Activated CD4-positive, CD25-positive, alpha-beta regulatory T cell (primary cell): ENCODE measurements around the gene FGD5.

Experiments used
- DNase-seq, 4 experiments: peaks; one replicate each; lab custom pipeline; 2025; lab: John Stamatoyannopoulos, UW

The FGD5 gene

DNA sequence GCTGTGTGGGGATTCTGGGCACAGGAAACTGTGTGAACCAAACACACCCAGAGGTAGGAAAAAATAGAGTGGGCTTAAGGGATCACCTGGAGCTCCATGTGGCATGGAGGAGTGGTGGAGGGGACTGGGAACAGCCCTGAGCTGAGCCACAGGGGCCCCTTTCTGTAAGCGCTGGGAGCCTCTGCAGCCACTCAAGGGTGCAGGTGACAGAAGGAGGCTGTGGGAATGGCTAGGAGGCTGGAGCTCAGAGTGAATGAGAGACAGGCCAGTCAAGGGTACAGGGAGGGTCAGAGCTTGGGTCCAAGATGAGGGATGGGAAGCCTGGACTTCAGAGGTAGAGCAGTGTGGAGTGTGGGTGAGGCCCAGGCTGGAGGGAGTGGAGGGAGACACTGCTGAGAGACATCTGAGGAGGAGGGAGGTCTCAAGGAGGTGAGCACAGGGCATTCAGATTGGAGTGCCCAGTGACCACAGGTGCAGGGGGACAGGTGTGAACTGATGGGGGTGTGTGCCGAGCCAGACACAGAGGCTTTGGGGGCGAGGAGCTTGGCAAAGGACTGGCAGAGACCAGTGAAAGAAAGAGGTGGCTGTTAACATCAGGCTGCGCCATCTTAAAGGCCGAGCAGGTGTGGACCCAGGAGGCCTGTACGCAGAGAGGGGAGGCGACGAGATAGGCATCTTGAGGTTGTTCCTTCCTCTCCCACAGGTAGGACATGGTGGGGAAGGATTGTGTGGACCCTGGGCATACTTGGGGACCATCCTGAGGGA, 56.8 kb downstream of the FGD5 start:
- no peak for DNase-seq

DNA sequence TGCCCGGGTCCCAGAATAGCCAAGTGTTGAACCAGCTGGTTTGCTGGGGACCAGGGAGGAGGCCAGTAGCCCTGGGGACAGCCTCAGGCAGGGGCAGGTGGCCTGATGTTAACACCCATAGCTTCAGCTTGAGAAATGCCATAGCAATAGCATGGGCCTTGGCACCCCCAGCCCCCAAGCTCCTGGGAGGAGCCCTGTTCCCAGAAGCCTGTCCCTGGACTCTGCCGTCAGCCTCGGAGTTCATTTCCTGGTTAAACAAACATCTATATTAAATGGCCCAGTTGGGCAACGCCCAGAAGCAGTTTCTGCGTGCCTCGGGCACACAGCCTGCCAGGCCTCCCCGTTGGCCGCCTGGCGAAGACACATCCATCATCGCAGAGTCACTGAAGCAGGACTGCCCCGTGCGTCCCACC, 58.2 kb downstream of the FGD5 start:
- DNase-seq, result no peak

DNA sequence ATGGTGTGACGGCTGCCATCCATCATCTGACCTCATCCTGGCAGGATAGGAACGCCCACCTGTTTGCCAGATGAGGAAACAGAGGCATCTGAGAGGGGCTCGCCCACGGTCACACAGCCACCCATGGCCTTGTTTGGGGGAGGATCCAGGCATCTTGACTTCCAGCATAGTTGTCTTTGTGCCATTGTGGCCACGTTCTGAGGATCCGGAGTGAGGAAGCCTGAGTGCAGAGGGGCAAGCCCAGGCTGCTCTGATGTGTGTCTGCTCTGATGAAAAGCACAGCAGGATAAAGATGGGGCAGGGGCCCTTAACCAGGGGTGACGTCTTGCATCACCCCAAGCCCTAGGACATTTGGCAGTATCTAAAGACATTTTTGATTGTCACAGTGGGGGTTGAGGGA, 58.7 kb downstream of the FGD5 start:
- no peak for DNase-seq

DNA sequence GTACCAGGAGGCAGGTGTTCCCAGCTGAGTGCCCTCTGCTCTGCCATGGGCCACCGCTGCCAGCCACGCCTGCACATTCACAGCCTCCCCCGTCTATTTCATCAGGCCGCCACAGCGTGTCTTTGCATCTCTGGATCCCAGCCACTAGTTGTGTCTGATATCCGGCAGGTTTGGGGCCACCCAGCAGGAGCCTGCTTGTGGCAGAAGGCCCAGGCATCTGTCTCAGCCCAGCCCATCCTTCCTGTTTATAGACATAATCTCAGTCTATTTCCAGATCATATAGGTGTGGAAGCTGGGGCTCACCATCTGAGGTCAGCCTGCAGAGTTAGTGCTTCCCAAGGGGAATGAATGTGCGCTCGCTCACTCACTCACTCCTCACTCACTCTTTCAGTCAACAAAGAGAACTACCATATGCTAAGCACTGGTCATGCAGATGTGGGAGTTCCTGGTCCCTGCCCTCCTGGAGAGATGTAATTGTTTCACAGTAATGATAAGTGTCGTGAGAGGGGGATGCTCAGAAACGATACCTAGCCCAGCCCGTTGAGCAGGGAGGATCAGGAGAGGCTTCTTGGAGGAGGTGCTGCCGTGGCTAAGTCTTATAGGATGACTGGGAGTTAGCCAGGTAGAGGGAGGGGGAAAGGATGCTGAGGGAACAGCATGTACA, 60.6 kb downstream of the FGD5 start:
- DNase-seq, result no peak

DNA sequence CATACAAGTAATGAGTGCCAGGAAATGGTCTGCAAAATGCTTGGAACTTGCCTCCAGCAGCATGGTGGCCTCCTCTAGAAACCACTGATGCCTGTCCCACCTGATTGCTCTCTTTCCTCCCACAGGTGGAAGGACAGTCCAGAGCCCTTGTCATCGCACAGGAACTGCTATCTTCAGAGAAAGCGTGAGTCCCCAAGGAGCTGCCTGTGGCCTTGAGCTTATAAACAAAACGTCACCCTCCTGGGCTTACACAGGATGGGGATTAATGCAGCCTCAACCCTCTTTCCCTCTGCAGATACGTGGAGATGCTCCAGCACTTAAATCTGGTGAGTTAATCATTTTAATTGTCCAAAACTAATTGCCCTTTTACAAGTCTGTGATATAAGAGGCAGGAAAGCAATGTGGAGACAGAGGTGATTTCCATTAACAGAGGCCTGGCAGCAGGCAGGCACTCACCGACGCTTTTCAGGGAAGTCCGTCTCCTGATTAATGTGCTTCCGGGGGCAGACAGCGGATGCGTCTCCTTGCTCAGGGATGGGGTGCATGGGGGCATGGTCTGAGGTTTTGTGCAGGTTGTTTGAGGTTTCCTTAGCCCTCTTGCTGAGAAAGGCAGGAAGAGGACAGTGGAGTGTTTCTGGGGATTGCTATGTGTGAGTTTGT, 61.8 kb downstream of the FGD5 start:
- no peak for DNase-seq

DNA sequence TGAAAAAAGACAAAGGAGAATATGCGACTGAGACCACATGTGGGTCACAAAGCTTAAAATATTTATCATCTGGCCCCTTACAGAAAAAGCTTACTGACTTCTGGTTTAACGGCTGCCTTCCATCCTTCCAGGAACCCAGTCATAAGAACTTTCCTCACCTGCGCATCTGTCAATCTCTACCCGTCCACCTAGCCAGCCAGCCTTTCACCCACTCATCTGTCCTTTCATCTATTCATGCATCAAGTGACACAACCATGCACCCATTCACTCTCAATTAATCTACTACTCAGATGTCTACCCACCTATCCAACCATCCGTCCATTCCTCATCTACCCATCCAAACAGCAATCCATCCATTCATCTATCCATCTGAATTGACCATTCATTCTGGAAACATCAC, 64.5 kb downstream of the FGD5 start:
- DNase-seq, result no peak

DNA sequence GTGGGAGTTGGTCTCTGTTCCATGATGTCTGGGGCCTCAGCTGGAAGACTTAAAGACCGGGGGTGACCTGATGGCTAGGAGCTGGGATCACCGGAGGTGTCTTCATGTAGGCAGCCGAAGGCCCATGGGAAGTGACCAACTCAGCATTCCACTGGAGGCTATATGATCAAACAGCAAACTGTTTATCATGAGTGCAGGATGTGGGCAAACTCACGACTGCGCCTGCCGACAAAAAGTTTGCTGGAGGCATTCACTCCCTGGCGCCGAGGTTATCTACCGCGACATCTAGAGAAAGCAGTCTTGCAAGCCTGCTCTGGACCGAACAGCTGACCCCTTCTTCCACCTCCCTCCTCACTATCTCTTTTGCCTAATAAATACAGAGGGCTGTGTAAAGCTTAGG, 65.9 kb downstream of the FGD5 start:
- DNase-seq, result no peak

DNA sequence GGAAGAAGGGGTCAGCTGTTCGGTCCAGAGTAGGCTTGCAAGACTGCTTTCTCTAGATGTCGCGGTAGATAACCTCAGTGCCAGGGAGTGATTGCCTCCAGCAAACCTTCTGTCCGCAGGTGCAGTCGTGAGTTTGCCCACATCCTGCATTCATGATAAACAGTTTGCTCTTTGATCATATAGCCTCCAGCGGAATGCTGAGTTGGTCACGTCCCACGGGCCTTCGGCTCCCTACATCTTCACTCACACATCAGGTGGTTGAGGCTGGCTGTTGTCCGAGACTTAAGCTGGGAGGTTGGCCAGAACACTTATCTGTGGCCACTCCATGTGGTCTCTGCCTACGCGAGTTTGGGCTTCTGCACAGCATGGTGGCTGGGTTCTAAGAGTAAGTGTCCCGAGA, 66.5 kb downstream of the FGD5 start:
- no peak for DNase-seq

DNA sequence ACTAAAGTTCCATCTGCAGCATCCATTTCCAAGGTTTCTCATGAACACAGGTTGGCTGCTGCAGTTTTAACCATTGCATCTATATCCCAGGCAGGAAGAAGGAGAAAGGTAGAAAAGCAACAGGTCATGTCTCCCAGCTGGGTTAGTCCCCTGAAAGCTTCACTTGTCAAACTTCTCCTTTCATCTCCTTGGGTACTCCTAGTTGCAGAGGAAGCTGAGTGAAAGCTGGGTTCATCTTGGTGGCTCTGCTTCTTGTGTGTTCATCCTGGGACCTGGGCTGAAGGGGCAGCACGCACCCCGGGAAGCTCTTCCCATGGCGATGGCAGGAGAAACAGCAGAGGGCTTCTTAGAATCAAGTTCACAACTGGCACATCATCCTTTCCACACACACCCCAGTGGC, 67.3 kb downstream of the FGD5 start:
- DNase-seq, result no peak

DNA sequence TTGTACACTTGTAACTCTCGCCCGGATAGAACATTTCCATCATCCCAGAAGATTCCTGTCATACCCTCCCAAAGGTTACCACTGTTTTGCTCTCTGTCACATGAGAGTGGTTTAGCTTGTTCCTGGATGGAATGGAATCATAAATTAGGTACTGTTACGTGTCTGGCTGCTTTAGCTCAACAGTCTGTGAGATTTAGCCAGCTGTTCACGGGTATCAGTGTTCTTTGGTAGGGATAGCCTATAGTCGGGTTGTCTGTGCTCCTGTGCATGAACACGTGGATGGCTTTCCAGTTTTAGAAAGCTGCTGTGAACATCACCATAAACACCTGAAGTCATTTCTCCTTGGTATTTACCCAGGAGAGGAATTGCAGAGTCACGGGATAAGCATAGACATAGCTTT, 70.4 kb downstream of the FGD5 start:
- DNase-seq, result no peak

DNA sequence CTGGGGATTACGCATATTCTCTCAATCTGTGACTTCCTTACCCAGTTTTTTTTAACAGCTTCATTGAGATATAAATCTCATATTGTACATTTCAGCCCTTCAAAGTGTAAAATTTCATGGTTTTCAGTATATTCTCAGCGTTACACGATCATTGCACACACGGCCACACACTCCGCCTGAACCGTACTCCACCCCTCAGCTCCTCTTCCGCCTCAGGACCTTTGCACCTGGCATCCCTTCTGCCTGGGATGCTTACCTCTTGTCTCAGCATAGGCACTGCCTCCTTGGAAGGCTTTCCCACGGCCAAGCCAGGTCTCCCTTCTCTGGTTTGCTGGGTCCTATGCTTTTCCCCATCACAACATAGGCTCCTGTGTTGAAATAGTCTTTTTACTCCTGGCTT, 71.2 kb downstream of the FGD5 start:
- DNase-seq, result no peak

DNA sequence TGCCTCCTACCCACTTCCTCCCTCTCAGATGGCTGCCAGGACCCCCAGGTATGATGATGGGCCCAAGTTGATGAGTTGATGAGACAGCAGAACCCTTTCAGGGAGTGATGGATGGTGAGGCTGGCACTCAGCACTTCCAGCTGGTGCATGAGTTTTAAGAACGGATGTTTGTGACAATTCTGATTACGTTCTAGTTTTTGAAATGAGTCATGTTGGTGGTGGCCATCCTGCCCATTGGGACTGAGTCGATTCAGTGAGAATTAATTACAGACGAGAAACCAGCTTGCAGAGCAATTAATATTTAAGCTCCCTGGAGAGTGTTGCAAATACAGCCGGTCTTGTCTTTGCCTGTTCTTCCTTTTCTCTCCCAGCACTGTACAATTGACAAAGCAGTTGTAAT, 71.7 kb downstream of the FGD5 start:
- DNase-seq, result no peak

DNA sequence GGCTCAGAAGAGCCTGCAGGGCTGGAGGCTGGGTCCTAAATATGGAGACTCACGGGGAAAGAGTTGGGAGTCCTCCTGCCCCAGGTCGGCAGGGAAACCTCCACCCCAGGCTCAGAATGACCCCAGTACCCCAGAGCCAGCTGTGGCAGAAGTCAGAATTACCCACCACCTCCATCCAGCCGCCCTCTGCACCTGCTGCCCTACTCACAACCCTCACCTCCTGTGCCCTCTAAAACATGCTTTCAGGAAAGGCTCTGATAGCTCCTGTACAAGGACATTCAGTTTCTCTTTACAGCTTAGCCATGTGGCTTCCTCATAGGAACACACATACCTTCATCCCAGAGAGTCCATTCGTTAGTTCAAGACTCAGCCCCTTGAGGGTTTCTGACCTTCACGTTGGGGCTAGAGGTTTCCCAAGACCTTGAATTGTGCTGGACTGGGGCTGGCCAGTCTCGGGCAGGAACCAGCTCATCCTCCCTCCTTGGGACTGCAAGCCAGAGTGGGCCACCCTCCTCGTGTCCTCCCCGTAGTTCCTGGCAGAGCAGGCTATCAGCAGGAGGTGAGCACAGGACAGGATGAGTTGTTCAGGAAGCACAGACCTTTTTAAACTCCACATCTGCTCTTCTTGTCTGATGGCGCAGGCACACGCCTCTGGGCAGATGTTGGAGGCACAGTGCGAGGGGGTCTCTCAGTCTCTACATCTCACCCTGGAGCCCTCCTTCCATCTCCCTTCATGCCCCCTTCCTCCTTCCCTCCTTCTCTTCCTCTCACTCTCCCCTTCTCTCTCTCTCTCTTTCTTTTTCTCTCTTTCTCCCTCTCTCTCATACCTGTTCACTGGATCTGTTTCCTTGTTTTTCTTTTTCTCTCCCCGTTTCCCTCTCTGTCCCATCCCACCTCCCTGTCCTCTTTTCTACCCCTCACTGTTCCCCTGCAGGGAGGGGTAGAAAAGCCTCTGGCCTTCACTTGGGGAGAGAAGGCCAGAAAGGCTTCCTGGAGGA, 72.7 kb downstream of the FGD5 start:
- DNase-seq, result no peak

DNA sequence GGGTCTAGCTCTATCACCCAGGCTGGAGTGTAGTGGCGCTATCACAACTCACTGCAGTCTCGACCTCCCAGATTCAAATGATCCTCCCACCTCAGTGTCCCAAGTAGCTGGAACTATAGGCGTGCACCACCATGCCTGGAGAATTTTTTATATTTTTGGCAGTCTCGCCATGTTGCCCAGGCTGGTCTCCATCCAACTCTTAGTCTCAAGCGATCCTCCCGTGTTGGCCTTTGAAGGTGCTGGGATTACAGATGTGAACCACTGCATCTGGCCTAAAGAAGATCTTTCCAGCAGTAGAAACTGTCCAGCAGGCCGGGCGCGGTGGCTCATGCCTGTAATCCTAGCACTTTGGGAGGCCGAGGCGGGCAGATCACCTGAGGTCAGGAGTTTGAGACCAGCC, 73.5 kb downstream of the FGD5 start:
- DNase-seq, result no peak

DNA sequence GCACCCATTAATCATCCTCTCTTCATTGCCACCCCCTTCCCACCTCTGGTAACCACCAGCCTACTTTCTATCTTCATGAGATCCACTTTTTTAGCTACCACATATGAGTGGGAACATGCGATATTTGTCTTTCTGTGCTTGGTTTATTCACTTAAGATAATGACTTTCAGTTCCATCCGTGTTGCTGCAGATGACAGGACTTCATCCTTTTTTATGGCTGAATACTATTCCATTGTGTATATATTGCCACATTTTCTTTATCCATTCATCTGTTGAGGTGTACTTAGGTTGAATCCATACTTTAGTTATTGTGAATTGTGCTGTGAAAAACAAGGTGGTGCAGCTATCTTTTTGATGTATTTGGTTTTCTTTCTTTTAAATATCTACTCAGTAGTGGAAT, 75.3 kb downstream of the FGD5 start:
- DNase-seq, result no peak

DNA sequence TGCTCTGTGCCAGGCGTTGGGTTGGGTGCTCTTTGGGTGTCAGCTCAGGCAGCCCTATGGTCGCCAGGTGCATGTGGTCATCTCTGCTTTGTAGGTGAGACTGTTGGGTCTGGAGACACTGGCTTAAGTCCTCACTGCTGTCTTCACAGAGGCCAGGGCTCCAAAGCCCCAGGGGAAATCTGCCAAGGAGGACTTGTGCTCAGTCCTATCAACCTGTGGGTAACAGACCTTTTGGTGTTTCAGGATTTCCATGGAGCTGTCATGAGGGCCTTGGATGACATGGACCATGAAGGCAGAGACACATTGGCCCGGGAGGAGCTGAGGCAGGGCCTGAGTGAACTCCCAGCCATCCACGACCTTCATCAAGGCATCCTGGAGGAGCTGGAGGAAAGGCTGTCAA, 78.5 kb downstream of the FGD5 start:
- DNase-seq, result no peak

DNA sequence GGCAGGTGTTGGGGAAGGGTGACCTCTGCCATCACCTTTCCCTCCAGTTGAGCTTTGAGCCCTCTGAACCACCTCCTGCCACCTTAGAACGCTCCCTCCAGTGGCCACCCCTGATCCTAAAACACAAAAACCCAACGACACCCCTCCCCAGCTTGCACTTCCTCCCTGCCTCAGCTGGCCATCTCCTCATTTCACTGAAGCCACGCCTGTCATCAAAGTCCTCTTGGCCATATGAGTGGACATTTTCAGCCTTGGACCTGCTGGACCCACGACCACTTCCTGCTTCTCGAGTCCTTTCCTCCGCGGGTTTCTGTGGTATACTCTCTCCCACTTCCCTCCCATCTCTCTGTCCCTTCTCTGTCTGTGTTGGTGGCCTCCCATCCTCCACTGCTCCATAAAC, 80.2 kb downstream of the FGD5 start:
- DNase-seq, result no peak

DNA sequence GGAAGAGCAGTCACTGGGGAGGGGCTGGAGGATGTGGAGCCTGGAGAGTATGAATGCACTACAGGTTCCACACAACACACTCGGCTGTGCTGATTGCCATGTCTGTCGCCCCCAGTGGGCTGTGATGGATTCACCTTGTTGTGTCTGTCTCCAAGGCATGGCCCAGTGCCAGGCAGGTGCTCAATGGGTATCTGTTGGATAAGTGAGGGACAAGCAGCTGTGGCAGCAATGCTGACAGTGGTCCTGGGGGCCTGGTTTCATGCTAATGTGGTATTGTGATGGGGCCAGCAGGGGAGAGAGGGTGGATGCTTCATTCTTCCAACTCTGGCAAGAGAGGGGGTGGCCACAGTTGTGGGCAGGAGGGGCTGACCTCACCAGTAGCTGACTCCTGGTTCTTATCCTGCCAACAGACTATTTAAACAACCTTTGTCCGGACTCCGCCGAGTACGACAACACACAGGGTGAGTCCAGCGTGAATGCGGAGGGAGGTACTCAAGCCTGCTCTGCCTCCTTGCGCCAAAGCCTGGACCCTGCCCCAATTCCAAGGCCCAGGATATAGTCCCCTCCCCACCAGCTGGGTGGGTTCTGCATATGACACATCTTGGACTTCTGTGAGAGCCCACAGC, 81.3 kb downstream of the FGD5 start:
- no peak for DNase-seq

DNA sequence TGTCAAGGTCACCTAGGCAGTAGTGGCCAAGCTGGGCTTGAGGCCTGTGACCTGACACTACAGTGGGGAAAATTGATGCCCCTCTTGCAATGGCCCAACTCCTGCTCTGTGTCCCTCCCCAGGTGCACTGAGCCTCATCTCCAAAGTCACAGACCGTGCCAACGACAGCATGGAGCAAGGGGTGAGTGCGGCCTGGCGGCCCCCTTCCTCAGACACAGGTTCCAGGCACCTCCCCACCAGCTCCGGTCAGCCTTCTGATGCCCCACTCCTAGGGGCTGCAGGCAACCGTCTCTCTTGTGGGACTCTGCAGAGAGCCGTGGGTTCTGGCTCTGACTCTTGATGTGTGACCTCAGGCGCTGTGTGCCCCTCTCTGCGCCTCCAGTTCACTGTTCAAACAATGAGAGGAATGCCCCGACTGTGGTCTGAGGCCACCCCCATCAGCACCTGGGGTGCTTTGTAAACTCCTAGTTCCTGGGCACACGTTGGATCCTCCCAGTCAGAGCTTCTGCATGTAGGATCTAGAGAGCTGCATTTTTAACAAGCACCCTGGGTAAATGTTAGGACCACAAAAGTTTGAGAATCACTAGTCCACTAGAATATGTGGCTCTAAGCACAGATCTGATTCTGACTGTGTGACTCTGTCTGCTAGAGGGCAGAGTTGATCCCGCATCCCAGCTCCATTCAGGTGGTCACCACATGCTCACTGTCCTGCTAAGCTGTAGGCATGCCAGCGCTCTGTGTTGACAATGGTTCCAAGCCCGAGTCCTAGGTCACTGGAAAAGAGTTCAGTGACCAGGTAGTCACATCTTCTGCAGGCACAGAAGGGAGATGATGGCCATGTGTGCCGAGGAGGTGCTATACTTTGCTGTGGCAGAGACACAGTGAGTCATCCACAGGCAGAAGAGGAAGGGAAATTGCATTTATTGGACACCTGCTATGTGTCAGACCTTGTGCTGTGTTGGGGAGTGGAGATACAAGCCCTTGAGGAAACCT, 82.4 kb downstream of the FGD5 start:
- DNase-seq, result no peak

DNA sequence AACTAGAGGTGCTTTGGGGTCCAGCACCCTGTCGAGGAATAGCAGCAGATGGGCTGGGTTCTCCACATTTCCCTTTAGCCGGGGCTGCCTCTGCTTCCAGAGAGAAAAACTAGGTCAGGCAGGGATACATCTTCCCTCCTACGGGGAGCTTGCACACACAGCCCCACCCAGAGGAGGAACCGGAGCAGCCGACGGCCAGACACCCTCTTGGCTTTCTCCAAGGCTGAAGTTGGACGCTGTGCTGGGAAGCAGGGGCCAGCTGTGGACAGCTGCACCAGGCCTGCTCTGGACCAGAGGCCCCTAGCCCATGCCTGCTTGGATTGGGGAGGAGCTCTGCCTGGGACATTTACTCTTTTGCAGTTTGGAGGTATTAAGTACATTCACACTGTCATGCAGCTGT, 84.0 kb downstream of the FGD5 start:
- DNase-seq, result no peak
